K562 (cell line): ENCODE data around the gene SYCP2. TPM values are rescaled to one million over a fixed set of nuclear protein-coding genes. Genes with fewer than 3 reads are reported as not detected.

Source experiments
- ATAC-seq: fragments of 200-7000 bp; cut with Tn5 transposase; 3 replicates; pipeline ENCODE4 v1.9.1; 2020; ENCODE audit warnings: moderate library complexity
- BruUV-seq: library from RNA; stranded (reverse); fragments of 400-500 nt; replicated peaks from 2 replicates; lab custom pipeline; 2021; lab: Mats Ljungman, UMichigan
- CTCF ChIA-PET: fragments of 300-600 bp; formaldehyde crosslinking; extraction: SDS; loops from one replicate; lab custom pipeline; 2021; ENCODE audit warnings: low intra/inter-chr PET ratio; lab: Yijun Ruan, JAX
- POLR2A ChIA-PET: fragments of 300-600, 350-650 bp; sonication (Branson Sonifier 250); formaldehyde crosslinking; extraction: SDS; loops from one replicate; lab custom pipeline; 2021; ENCODE audit warnings: antibody characterized with exemption, inconsistent platforms; lab: Yijun Ruan, JAX
- DNase-seq, 4 experiments: peaks; one replicate each; pipeline versions ENCODE4 v3.0.0 to v3.0.0-alpha.2; 2011 to 2018; ENCODE audit warnings: low spot score in 3 of 4, mixed read lengths in 3 of 4; ENCODE audit errors: extremely low read depth in 1 of 4
- FAIRE-seq: peaks from 2 replicates; lab custom pipeline; 2011; peaks lifted over from hg19 to GRCh38; lab: Jason Lieb, UNC
- H2AFZ ChIP-seq: 2 replicates; pipeline ENCODE4 v1.6.0; 2011; ENCODE audit warnings: low read depth, low read length, control low read depth, inconsistent platforms
- H3K27ac ChIP-seq: fragments of 200-600 bp; 3 replicates; pipeline ENCODE4 v1.8.0; 2011; ENCODE audit warnings: low read depth, mild to moderate bottlenecking, control low read depth, inconsistent platforms, low read length, moderate library complexity, mixed read lengths; ENCODE audit errors: extremely low read depth
- H3K27me3 ChIP-seq, 2 experiments: fragments of 300-600 bp in 1 of 2; 2 replicates in 1 of 2; 3 replicates in 1 of 2; pipeline versions ENCODE4 v1.6.0 to v1.8.0; 2011; ENCODE audit warnings: inconsistent platforms in 2 of 2, low read length in 2 of 2, mild to moderate bottlenecking in 1 of 2, mixed read lengths in 1 of 2, moderate library complexity in 1 of 2; ENCODE audit not compliant: control insufficient read depth in 2 of 2, insufficient read depth in 2 of 2
- H3K36me3 ChIP-seq: fragments of 300-600 bp; 3 replicates; pipeline ENCODE4 v1.8.0; 2011; ENCODE audit warnings: mild to moderate bottlenecking, low read length, inconsistent platforms; ENCODE audit not compliant: control insufficient read depth, insufficient read depth
- H3K4me1 ChIP-seq, 2 experiments: fragments of 200-600 bp in 1 of 2; replicated peaks in 1 of 2; 2 replicates in 1 of 2; 3 replicates in 1 of 2; pipeline versions ENCODE4 v1.5.1 to v1.8.0; 2011; ENCODE audit warnings: inconsistent platforms in 2 of 2, low read length in 2 of 2, mild to moderate bottlenecking in 1 of 2, mixed read lengths in 1 of 2, moderate library complexity in 1 of 2; ENCODE audit not compliant: control insufficient read depth in 2 of 2, insufficient read depth in 2 of 2
- H3K4me2 ChIP-seq: 2 replicates; pipeline ENCODE4 v1.6.1; 2011; ENCODE audit warnings: low read length, control low read depth, inconsistent platforms, mixed read lengths; ENCODE audit not compliant: insufficient read depth
- H3K4me3 ChIP-seq: fragments of 200-600 bp; sonication (generic), shearing (Covaris generic); 2 replicates; pipeline ENCODE4 v1.5.1; 2016; ENCODE audit warnings: control low read depth, inconsistent platforms
- H3K79me2 ChIP-seq: fragments of 200-600 bp; 3 replicates; pipeline ENCODE4 v1.8.0; 2011; ENCODE audit warnings: low read length, inconsistent platforms; ENCODE audit not compliant: control insufficient read depth, insufficient read depth
- H3K9ac ChIP-seq, 2 experiments: 2 replicates each; pipeline versions ENCODE4 v1.6.0 to v1.6.1; 2011; ENCODE audit warnings: low read depth in 2 of 2, low read length in 2 of 2, control low read depth in 1 of 2, inconsistent platforms in 1 of 2, mild to moderate bottlenecking in 1 of 2, mixed read lengths in 1 of 2; ENCODE audit not compliant: insufficient read depth in 1 of 2
- H3K9me1 ChIP-seq: one replicate; pipeline ENCODE4 v1.6.0; 2011; ENCODE audit warnings: inconsistent platforms, mild to moderate bottlenecking, low read length, moderate library complexity; ENCODE audit not compliant: control insufficient read depth, insufficient read depth
- H3K9me3 ChIP-seq: replicated peaks from 2 replicates; pipeline ENCODE4 v1.5.1; 2011; ENCODE audit warnings: low read depth, low read length, inconsistent platforms; ENCODE audit not compliant: control insufficient read depth, insufficient read depth
- H4K20me1 ChIP-seq: replicated peaks from 2 replicates; pipeline ENCODE4 v1.6.1; 2011; ENCODE audit warnings: low read length, inconsistent platforms, mixed read lengths; ENCODE audit not compliant: control insufficient read depth, insufficient read depth
- RBM14 ChIP-seq: fragments of 200-400 bp; formaldehyde crosslinking; IDR thresholded peaks from 2 replicates; pipeline ENCODE4 v1.6.1; 2018; ENCODE audit warnings: low read depth, mild to moderate bottlenecking, low read length, moderate library complexity, borderline replicate concordance; ENCODE audit not compliant: insufficient read depth
- RBM15 ChIP-seq: fragments of 200-400 bp; formaldehyde crosslinking; IDR thresholded peaks from 2 replicates; pipeline ENCODE4 v1.6.1; 2018; ENCODE audit warnings: mild to moderate bottlenecking, low read length, moderate library complexity; ENCODE audit not compliant: insufficient read depth
- RCOR1 ChIP-seq, 2 experiments: IDR thresholded peaks; 2 replicates each; pipeline ENCODE4 v1.6.1; 2012; ENCODE audit warnings: low read depth in 2 of 2, low read length in 2 of 2, borderline replicate concordance in 1 of 2, improper control_type of control experiment in 1 of 2
- ZNF41 ChIP-seq: fragments of 250-450 bp; sonication (Bioruptor Pico); conservative IDR thresholded peaks from 2 replicates; pipeline ENCODE4 v1.4.0; 2020; ENCODE audit warnings: mild to moderate bottlenecking
- ZNF75A ChIP-seq: fragments of 450-650 bp; formaldehyde crosslinking; IDR thresholded peaks from 2 replicates; pipeline ENCODE4 v1.4.0; 2020; ENCODE audit warnings: mild to moderate bottlenecking
- WGBS: fragments of 100-300 bp; shearing (Covaris generic); methylation state at CpG from one replicate; pipeline ENCODE4 v1.1.6; 2016; ENCODE audit warnings: low coverage, mixed read lengths; ENCODE audit not compliant: insufficient coverage; ENCODE audit errors: missing lambda C conversion rate; 5-methylcytosine and 5-hydroxymethylcytosine counted together
- in situ Hi-C: fragments of 300-500 bp; cut with MboI; formaldehyde crosslinking; loops from 4 replicates; pipeline ENCODE4 v1.15.0; 2018; ENCODE audit warnings: inconsistent platforms, mixed read lengths
- intact Hi-C: fragments of 100-400 bp; cut with micrococcal nuclease; formaldehyde crosslinking; loops from 2 replicates; pipeline ENCODE4 v1.14.2; 2022
- polyA plus RNA-seq, 8 experiments: library from polyadenylated mRNA; depleted of rRNA in 4 of 8; stranded (reverse) in 5 of 8; unstranded in 3 of 8; fragments of >200 nt; fragmentation: Nextera tagmentation in 2 of 8; fragmentation: Illumina TruSeq in 1 of 8; extraction: Ambion mirVana in 2 of 8; extraction: Trizol in 1 of 8; gene quantifications; 2 replicates each; pipeline versions ENCODE4 v1.2.1 to v1.2.3, GENCODE V29; 2011 to 2014; ENCODE audit warnings: inconsistent platforms in 1 of 8, missing spikeins in 1 of 8
- total RNA-seq, 7 experiments: library from RNA; depleted of rRNA in 6 of 7; stranded (reverse); fragments of >200 nt in 6 of 7; fragmentation: Illumina TruSeq in 2 of 7; extraction: Trizol in 2 of 7; gene quantifications; 2 replicates each; pipeline versions ENCODE4 v1.2.1 to v1.2.3, GENCODE V29; 2011 to 2021; ENCODE audit warnings: low replicate concordance in 1 of 7
- TF ChIP-seq, protein P1 (sequence below), 2 experiments: fragments of 450-650 bp; IDR thresholded peaks; 2 replicates each; pipeline ENCODE4 v1.6.1; 2018; ENCODE audit warnings: mild to moderate bottlenecking in 2 of 2, low read depth in 1 of 2; ENCODE audit not compliant: partially characterized antibody in 2 of 2

Gene SYCP2
- total and polyA plus RNA-seq, 9 of the 15 experiments (the other 6 are each of a cell fraction or from before 2014, with no cell fraction given), result 0.24 to 1.6 (median 0.67) TPM

DNA sequence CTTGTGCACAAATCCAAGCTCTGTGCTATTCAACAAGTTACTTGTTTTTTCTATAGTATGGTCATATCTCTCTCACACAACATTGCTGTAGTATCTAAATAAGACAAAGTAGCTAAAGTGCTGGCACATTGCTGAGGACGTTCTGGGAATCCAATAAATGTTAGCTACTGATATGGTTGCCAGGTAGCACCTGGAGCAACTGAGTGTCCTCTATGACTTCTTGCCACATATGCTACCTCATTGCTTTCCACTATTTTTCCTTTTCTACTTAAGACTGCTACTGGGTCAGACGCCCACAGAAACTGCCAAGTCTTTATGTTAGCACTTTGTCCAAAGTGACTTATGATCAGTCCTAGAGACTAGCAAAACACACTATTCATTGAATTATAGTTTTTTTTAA is 85.3 kb downstream of the SYCP2 start:
- no peaks in the 10 kb centered on the region for H4K20me1 ChIP-seq
- H3K79me2 ChIP-seq, result no peaks in the 10 kb centered on the region
- H3K27ac ChIP-seq, result no peak overlapping the region
- no peak overlapping the region for H2AFZ ChIP-seq
- no peak for DNase-seq
- POLR2A ChIA-PET, result no interaction called here
- H3K36me3 ChIP-seq, result no peaks in the 10 kb centered on the region
- no peaks in the 10 kb centered on the region for H3K9me3 ChIP-seq
- H3K4me3 ChIP-seq, result no peak overlapping the region
- no peaks in the 10 kb centered on the region for H3K9me1 ChIP-seq
- no peaks in the 10 kb centered on the region for H3K4me1 ChIP-seq
- in situ Hi-C loops, result no loop called here
- no TSS peak for BruUV-seq
- intact Hi-C loops, result no loop called here
- FAIRE-seq, result no peak
- CTCF ChIA-PET, result interaction anchor here (0.5 to 0.6 kb wide), 2 partner anchors 248 to 1268 kb away, joined by 3 to 5 read pairs; no protein-coding TSS in a partner anchor
- ATAC-seq, result no peak
- no peaks in the 10 kb centered on the region for H3K27me3 ChIP-seq
- no peak overlapping the region for H3K9ac ChIP-seq
- 0% methylated on average over 2 of the region's 2 CpGs for WGBS
- H3K4me2 ChIP-seq, result no peak overlapping the region
- TF ChIP-seq ZNF75A (no peak), RCOR1 (IDR thresholded peaks at IDR 0.05; ENCODE audit: borderline replicate concordance in 1 of 2, low read depth in 2 of 2, low read length in 2 of 2) (no peak), ZNF41 (CRISPR knock-in tag) (no peak), RBM15 (no peak)

DNA sequence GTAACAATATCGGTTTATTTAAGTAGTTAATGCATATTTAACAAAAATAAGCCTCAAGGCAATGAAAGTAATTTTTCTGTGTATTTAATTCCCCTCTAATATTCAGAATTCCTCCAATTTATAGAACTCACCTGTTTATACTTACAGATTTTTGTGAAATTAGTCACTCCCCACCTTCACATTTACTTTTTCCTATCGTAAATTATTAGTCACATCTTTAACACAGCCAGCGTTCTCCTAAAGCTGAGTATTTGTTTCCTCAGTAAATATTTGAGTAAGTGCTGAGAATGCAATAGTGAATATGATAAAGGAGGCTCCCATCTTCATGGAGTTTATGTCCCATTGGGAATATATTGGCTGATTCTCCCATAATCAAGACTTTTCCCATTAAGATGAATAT is 88.0 kb downstream of the SYCP2 start:
- Histone ChIP-seq H2AFZ (no peak overlapping the region), H3K27me3 (no peaks in the 10 kb centered on the region), H3K9ac (no peak overlapping the region), H3K27ac (no peak overlapping the region), H3K36me3 (no peaks in the 10 kb centered on the region), H3K4me1 (no peaks in the 10 kb centered on the region), H3K4me2 (no peak overlapping the region), H3K9me3 (no peaks in the 10 kb centered on the region), H3K79me2 (no peaks in the 10 kb centered on the region), H3K9me1 (no peaks in the 10 kb centered on the region), H4K20me1 (no peaks in the 10 kb centered on the region), H3K4me3 (no peak overlapping the region)
- ChIA-PET POLR2A (no interaction called here), CTCF (no interaction called here)
- DNase-seq (no peak), FAIRE-seq (no peak), ATAC-seq (no peak)
- no TSS peak for BruUV-seq
- 2% methylated on average over 3 of the region's 3 CpGs for WGBS
- intact Hi-C loops (no loop called here), in situ Hi-C loops (no loop called here)
- TF ChIP-seq, protein P1, sequence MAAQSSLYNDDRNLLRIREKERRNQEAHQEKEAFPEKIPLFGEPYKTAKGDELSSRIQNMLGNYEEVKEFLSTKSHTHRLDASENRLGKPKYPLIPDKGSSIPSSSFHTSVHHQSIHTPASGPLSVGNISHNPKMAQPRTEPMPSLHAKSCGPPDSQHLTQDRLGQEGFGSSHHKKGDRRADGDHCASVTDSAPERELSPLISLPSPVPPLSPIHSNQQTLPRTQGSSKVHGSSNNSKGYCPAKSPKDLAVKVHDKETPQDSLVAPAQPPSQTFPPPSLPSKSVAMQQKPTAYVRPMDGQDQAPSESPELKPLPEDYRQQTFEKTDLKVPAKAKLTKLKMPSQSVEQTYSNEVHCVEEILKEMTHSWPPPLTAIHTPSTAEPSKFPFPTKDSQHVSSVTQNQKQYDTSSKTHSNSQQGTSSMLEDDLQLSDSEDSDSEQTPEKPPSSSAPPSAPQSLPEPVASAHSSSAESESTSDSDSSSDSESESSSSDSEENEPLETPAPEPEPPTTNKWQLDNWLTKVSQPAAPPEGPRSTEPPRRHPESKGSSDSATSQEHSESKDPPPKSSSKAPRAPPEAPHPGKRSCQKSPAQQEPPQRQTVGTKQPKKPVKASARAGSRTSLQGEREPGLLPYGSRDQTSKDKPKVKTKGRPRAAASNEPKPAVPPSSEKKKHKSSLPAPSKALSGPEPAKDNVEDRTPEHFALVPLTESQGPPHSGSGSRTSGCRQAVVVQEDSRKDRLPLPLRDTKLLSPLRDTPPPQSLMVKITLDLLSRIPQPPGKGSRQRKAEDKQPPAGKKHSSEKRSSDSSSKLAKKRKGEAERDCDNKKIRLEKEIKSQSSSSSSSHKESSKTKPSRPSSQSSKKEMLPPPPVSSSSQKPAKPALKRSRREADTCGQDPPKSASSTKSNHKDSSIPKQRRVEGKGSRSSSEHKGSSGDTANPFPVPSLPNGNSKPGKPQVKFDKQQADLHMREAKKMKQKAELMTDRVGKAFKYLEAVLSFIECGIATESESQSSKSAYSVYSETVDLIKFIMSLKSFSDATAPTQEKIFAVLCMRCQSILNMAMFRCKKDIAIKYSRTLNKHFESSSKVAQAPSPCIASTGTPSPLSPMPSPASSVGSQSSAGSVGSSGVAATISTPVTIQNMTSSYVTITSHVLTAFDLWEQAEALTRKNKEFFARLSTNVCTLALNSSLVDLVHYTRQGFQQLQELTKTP (IDR thresholded peaks at IDR 0.05; ENCODE audit: low read depth in 1 of 2, partially characterized antibody in 2 of 2), result no peak
- no peak for TF ChIP-seq RBM14
